ENCODE results near the gene SPTLC3.

- no peak for TF ChIP-seq CTCF (IDR thresholded peaks at IDR 0.05; ENCODE audit: insufficient read depth, low read length)
- no peak for TF ChIP-seq REST (IDR thresholded peaks at IDR 0.05; ENCODE audit: insufficient replicate concordance, low read depth)
Observed at GRCh38 chr20:13081877-13082276, 73.1 kb downstream of the SPTLC3 start.

All from HL-60 (cell line).